Stimulated activated CD4-positive, alpha-beta T cell treated with anti-CD3 and anti-CD28 coated beads, Interleukin-1b, Interleukin-23, amount 100 ng/mL, for 1 hour (primary cell): ENCODE measurements around the gene ALKBH6.
"Not testable (repeated sequence)": the region's sequence is repeated elsewhere in the genome, so short reads cannot be mapped to it uniquely, and the experiment has no call there.

Source experiments
- DNase-seq, 2 donors: peaks; one replicate each; pipeline ENCODE4 v3.0.0-alpha.2; 2020; ENCODE audit warnings: low read depth in 2 of 2

Gene ALKBH6

DNA sequence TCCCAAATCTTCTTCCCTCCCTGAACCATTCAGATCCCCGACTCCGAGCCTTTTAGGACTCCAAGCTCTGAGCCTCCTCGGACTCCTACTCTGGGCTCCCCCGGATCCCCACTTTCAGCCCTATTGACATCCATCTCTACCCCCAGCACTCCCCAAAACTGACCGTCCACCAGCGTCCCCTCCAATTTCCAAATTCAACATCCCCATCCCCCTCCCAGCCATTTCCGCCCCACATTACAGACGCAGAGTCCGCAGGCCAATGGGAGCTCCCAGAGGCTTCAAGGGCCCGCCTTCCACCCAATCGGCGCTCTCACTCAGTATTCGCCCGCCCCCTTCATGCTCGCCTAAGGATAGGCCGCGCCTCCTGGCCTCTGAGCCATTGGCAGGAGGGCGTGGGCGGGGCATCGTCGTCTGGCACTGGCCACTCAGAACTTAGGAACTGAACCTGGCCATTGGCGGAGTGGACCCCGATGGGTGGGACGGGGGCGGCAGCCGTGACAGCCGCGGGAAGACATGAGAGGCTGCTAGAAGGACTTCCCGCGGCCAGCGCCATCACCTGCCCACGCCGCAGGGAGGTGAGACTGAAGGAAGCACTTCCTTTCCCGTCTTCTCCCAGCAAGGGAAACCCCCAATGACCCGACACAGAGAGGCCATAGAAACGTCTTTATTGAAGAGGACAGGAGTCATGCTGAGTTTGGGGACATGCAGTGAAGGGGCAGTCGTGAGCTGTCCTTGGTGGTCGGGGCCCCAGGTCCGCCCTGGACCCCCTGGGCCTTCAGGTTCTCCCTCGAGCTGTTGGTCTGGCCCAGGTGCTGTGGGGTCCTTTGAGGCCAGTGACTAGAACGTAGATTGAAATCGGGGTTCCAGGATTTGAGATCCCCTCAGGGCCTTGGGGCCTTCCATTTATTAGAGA, at the start of gene ALKBH6:
Gene ALKBH6 (minus strand): TSS at position 202 of the 913 bp plus-strand sequence. CDS start 816 bp downstream, outside the sequence.
- DNase-seq = peak; percentile 97 to 98

DNA sequence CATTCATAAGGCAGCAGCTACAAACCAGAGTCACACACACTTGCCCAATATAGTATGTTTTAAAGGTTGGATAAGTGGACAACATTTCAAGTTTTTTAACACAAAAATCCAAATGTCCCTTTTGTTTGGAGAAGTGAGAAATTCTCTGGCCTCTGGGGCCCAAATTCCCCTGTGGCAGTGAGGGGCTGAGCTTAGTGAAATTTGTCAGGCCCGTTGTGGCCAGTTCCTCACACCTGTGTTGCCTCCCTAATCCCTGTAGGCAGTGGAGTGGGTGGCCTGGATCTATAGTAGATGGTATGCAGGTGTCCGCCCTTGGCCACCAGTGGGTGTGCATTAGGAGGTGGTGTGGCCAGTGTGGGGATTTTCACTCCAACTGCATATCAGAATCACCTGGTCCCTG, 47.4 kb upstream of the ALKBH6 start:
- DNase-seq = no peak

- no peak for DNase-seq
These were observed 46.4 kb upstream of the ALKBH6 start for GRCh38 chr19:36060430-36060829.

- DNase-seq = no peak
These were observed 45.3 kb upstream of the ALKBH6 start for GRCh38 chr19:36059180-36059910.

- no peak for DNase-seq
These were observed 44.6 kb upstream of the ALKBH6 start for GRCh38 chr19:36058481-36059179.

GRCh38 chr19:36054733-36055686, 41.0 kb upstream of the ALKBH6 start, which contains the start of gene WDR62:
WDR62 (plus strand) TSS chr19:36054897; CDS start chr19:36054972, 75 bp downstream.
- peak; percentile 87 to 92 for DNase-seq

DNA sequence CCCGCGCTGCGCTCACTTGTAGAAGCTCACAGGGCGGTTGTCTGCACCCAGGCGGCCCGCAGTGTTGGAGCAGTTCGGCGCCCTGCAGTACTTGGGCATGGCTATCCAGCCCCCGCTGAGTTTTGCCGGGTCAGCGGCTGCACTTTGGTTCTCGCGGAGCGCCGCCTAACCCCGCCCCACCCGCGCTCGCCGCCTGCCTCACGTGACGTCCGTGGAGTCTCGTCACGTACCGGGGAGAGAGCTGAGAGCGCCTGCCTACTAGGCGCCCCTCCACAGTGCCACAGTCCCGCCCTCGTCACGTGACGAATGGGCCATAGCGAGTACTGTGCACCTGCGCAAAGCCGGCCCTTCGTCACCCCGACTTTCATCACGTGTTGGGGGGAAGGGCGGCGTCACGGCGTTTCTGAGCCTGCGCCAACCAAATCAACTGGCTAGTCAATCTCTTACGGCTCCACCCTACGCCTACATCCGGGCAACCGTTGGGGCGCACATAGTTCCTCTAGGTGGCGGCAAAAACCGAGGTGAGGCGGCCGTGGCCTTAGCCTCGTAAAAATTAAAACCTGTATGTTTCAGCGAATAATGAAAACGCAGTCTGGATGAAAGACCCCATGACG, 40.2 kb upstream of the ALKBH6 start, which contains the start of gene THAP8:
Gene THAP8 (minus strand): TSS at position 167 of the 614 bp plus-strand sequence. CDS start 68 bp downstream, at position 99.
- DNase-seq = peak; percentile 98 to 99

DNA sequence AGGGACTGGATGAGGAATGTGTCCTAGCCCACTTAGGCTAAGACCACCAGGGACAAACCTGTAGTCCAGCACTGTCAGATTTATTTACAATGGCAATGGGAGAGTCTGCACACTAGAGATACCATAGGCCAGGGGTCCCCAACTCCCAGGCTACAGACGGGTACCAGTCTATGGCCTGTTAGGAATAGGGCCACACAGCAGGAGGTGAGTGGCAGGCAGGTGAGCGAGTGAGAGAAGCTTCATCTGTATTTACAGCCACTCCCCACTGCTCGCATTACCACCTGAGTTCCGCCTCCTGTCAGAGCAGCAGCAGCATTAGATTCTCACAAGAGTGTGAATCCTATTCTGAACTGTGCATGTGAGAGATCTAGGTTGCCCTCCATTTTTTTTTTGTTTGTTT, 37.6 kb upstream of the ALKBH6 start:
- DNase-seq = no peak

DNA sequence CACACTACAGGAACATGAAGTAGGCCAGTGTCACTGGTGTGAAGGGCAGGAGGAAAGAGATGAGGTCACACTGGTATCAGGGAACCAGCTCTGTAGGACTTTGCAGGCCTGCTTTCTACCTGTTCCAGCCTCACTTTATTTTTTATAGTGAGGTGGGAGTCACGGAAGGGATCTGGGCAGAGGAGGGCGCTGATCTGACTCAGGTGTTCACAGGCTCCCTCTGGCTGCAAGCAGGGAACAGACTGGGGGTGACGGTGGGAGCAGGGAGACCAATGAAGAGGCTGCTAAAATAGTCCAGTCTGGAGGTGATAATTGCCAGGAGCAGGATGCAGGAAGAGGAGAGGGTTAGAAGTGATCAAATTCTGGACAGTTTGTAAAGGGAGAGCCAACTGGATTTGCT, 37.2 kb upstream of the ALKBH6 start:
- DNase-seq = no peak

DNA sequence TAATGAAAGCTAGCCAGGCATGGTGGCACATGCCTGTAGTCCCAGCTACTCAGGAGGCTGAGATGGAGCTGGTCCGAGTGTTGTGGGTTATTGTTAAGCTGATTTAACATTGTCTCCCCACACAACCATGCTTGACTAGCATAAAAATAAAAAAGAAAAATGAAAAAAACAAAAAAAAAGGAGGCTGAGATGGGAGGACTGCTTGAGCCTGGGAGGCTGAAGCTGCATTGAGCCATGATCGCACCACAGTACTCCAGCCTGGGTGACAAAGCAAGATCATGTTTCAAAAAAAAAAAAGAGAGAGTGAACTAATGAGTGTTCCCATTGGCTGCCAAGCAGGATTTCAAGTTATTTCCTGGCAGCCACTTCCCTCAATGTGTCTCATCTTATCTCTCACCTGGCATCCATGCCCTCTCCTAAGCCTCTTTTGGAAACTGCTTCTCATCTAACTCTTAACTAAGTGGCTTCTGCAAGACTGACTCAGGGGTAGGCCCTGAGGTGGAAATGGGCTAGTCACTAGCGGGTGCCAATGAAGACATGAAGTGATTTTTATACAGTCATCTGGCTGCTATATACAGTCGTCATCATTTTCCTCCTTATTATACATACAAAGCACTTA, 35.2 kb upstream of the ALKBH6 start:
- DNase-seq = no peak

DNA sequence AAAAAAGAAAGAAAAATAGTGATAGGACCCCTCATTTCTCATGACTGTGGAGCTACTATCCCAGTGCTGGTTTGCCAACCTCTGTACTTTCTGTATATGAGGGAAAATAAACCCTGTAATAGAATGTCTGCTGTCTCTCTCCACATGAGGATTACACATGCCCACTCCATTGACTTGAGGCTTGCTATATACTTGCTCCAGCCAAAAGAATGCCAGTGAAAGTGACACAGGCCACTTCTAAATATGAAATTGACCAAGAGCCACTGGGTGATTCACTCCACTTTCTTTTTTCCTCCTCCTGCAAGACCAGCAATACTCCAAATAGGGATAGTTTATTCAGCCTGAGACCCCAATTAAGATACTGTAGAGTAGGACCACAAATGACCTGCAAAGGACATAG, 33.8 kb upstream of the ALKBH6 start:
- DNase-seq = no peak

DNA sequence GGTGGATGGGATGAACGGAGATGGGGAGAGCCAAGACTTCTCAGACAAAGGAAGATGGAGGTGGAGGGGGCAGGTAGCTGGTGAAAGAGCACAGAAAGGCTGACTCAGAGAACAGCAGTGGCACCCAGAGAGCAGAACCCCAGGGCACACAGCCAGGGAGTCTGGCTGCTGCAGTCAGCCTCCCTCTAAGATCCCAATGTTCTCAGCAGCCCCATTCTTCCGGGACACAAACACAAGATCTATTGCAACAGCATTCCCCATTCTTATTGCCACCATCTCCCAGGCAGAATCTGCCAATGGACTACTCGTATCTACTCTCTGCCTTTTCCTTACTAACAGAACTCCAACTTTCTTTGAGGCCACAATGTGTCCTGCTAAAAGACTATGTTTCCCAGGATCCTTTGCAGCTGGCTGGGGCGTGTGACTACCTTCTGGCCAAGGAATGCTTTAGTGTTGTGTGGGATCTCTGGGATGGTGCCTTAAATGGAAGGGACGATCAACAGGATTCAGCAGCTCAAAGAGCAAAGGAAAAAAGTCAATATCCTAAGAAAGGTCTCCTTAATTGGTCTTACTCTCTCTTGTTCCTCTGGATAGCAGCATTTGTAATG, 32.5 kb upstream of the ALKBH6 start:
- no peak for DNase-seq

DNA sequence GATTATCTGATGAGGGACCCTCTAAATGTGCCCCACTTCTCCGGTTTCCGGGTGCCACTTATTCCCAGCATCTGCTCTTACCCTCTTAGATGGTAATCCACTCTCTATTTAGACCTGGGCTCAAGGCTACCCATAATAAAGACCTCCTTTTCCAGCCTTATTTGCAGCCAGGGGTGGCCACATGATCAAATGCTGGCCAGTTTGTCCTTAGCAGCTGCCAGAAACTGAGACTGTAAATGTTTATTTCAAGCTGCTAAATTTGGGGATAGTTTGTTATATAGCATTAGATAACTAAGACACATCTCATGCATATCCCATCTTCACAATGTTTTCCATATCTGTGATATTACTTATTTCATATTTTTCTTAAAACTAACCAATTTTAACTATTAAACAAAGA, 29.9 kb upstream of the ALKBH6 start:
- DNase-seq = no peak

- DNase-seq = no peak
These were observed 27.8 kb upstream of the ALKBH6 start for GRCh38 chr19:36041831-36042230.

DNA sequence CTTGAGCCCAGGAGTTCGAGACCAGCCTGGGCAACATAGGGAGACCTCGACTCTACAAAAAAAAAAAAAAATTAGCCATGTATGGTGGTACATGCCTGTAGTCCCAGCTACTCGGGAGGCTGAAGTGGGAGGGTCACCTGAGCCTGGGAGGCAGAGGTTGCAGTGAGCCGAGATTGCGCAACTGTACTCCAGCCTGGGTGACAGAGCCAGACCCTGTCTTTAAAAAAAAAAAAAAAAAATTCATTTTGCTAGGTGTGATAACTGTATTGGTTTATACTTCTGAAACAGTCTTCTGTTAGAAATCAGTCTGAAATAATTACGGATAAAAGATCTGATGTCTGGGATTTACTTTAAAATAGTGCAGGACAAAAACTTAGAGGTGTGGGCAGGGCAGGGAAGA, 27.1 kb upstream of the ALKBH6 start:
- DNase-seq = not testable (repeated sequence)

DNA sequence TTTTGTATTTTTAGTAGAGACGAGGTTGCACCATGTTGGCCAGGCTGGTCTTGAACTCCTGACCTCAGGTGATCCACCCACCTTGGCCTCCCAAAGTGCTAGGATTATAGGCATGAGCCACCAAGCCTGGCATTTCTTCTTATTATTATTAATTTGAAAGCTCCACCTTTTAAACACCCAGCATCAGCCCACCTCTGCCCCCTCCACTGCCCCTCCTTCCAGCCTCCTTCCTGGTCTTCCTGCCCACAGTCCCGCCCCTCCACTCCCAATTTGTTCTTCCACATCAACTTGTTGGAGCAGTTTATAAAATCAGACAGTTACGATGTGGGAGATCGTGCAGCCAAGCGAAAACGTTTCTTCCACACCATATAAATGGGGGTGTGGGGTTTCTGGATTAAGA, 26.5 kb upstream of the ALKBH6 start:
- no peak for DNase-seq

- no peak for DNase-seq
These were observed 18.5 kb upstream of the ALKBH6 start, which contains the start of gene CLIP3 for GRCh38 chr19:36032251-36033104. CLIP3 (minus strand) TSS chr19:36032873; CDS start chr19:36032357, 516 bp downstream.

- no peak for DNase-seq
These were observed 17.3 kb upstream of the ALKBH6 start for GRCh38 chr19:36031308-36031707.
